NB4 (cell line): ENCODE measurements around the gene SETD3.

Experiments
- DNase-seq: peaks from one replicate; pipeline ENCODE4 v3.0.0; 2010; ENCODE audit warnings: low read depth
- H3K4me3 ChIP-seq: one replicate; pipeline ENCODE4 v1.5.1; 2011; ENCODE audit warnings: mild to moderate bottlenecking, low read depth, low read length, moderate library complexity
- CTCF ChIP-seq: IDR thresholded peaks from one replicate; pipeline ENCODE4 v1.5.1; 2012; ENCODE audit warnings: low read depth, low read length
- MAX ChIP-seq: IDR thresholded peaks from 2 replicates; pipeline ENCODE4 v1.6.1; 2011; ENCODE audit warnings: low read depth, low read length
- MYC ChIP-seq: IDR thresholded peaks from 2 replicates; pipeline ENCODE4 v1.6.1; 2011; ENCODE audit warnings: low read depth, low read length
- POLR2A ChIP-seq: IDR thresholded peaks from 2 replicates; pipeline ENCODE4 v1.6.1; 2011; ENCODE audit warnings: mild to moderate bottlenecking; ENCODE audit not compliant: insufficient read length; ENCODE audit errors: extremely low read depth

The SETD3 gene

DNA sequence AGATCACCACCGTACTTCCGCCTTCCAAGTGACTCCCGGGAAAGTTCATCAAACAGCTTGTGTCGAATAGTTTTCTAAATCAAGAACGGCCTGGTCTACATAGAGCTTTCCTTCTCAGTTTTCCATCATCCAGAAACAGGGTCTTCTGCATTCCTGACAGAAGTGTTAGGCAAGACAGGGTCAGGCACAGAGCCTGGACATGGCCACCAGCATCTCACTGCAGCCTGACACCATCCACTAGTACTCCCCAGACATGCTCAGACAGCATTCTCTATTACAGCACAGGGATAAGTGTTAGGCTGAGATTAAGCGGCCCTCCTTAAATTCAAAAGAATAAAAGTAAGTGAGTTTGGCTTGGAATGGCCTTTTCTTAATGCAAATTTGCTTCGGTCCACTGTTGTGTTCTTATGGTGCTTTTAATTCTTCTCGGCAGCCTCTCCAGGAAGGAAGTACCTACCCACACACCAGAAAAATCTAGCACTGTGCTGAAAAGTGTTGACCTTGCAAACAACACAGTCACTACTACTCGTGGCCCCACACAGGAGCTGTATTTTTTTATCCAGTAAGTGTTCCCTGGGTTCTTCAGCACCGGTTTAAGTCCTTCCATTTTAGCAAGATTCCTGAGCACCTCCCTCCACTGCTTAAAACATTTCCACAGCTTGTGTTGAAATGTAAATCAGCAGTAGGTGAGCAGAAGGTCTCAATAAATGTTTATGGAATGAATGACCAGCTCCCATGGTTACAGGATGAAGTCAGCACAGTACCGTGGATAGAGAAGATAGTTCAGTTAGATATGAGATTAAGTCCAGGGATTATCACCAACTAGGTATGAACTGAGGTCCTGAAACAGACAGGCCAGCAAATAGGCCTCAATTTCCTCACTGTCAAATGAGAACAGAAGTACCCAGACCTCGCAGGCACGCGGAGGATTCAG, 44.1 kb downstream of the SETD3 start:
- no peak for TF ChIP-seq CTCF
- TF ChIP-seq MAX: no peak
- no peak for TF ChIP-seq MYC
- no peak for TF ChIP-seq POLR2A
- H3K4me3 ChIP-seq: no peak overlapping the region
- DNase-seq: no peak

DNA sequence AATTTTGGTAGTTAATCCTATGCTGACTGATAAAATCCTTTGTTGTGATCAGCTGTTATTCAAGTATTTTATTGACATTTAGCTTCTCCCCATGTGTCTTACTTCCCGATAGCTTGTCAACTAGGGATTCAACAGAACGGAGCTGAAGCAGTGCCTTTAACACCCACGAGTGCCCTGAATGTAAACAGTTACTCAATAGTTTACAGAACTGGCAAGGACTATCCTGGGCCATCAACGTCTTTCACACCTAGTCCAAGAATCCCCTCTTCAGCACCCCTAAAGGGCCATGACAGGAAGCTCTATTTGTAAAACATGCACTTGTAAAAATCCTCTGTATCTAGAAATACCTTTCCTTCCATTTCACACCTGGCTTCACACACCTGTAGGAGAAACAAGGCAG, 45.3 kb downstream of the SETD3 start:
- H3K4me3 ChIP-seq: no peak overlapping the region
- DNase-seq: no peak
- no peak for TF ChIP-seq MYC
- TF ChIP-seq MAX: no peak
- no peak for TF ChIP-seq CTCF
- TF ChIP-seq POLR2A: no peak

GRCh38 chr14:99432485-99432884, 48.2 kb downstream of the SETD3 start:
- no peak overlapping the region for H3K4me3 ChIP-seq
- TF ChIP-seq MAX (no peak), POLR2A (no peak), MYC (no peak), CTCF (no peak)
- no peak for DNase-seq

GRCh38 chr14:99431986-99432385, 48.7 kb downstream of the SETD3 start:
- H3K4me3 ChIP-seq: no peak overlapping the region
- TF ChIP-seq MAX (no peak), CTCF (no peak), POLR2A (no peak), MYC (no peak)
- DNase-seq: no peak

GRCh38 chr14:99430491-99430890, 50.2 kb downstream of the SETD3 start:
- peak; percentile 6 for DNase-seq
- peak; percentile 11 for TF ChIP-seq CTCF
- no peak for TF ChIP-seq MAX
- no peak overlapping the region for H3K4me3 ChIP-seq

DNA sequence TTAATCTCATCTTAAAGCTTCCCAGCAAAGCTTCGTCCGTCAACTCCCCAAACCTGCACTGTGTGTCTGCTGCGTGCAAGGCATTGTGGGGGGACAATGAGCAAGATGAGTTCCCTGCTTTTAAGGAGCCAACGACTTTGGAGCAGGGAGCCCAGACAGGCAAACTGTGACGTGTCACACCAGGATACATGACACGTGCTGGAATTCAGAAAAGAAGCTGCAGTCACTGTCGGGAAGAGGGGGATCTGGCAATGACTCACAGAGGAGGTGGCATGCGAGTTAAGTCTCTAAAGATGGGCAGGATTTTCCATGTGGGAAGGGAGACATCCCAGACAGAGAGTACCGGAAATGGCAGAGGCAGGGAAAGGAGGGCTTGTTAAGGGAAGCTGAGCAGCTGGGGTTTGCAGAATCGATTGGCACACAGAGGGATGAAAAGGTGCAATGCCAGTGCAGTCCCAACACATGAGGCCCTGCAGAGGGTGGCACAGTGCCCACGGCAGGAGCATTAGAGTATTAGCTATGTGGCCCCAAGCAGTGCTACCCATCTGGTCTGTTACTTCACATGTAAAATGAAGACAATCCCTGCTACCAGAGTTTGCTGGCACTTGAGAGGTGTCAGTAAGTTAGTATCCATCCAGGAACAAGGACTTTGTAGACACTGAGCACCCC, 52.9 kb downstream of the SETD3 start:
- no peak overlapping the region for H3K4me3 ChIP-seq
- TF ChIP-seq MYC (no peak), MAX (no peak), CTCF (no peak), POLR2A (no peak)
- no peak for DNase-seq
